ENCODE data around the gene PPCDC. TPM values are rescaled to one million over a fixed set of nuclear protein-coding genes. Genes with fewer than 3 reads are reported as not detected.

PPCDC gene
- total RNA-seq, 1 experiment from 2014 or later, result 18.0 TPM

- CTCF ChIA-PET, result no interaction called here
- H3K4me1 ChIP-seq (ENCODE audit: control insufficient read depth in 1 of 2, insufficient read depth in 2 of 2, low read length in 2 of 2), result peaks cover 7 to 35% of the 10 kb centered on the region in 2 experiments; a peak in 3 of 4 replicates
- no peak overlapping the region for H3K9ac ChIP-seq (ENCODE audit: low read length)
- H2AFZ ChIP-seq (ENCODE audit: low read depth, low read length, poor library complexity, severe bottlenecking), result no peak overlapping the region
- H3K27me3 ChIP-seq (ENCODE audit: insufficient read depth, low read length), result no peaks in the 10 kb centered on the region
- TF ChIP-seq ATF3 (IDR thresholded peaks at IDR 0.05), result no peak
- no peak for TF ChIP-seq SRF (IDR thresholded peaks at IDR 0.05; ENCODE audit: low read depth)
- no peak for TF ChIP-seq JUND (IDR thresholded peaks at IDR 0.05)
- TF ChIP-seq TCF7L2 (IDR thresholded peaks at IDR 0.05; ENCODE audit: borderline replicate concordance, extremely low read depth, insufficient read depth, insufficient read length), result no peak
- TF ChIP-seq CBX3 (IDR thresholded peaks at IDR 0.05; ENCODE audit: low read depth), result no peak
- no peak for TF ChIP-seq MAX (IDR thresholded peaks at IDR 0.05)
- no peak for TF ChIP-seq EGR1 (IDR thresholded peaks at IDR 0.05; ENCODE audit: low read depth)
- no peak for TF ChIP-seq RAD21 (IDR thresholded peaks at IDR 0.05; ENCODE audit: low read depth)
- no peak for TF ChIP-seq FOSL1 (IDR thresholded peaks at IDR 0.05; ENCODE audit: low read depth)
- TF ChIP-seq SIN3A (IDR thresholded peaks at IDR 0.05; ENCODE audit: low read depth), result no peak
- TF ChIP-seq ELF1 (IDR thresholded peaks at IDR 0.05; ENCODE audit: borderline replicate concordance, low read depth), result no peak
- no peak for TF ChIP-seq POLR2AphosphoS5 (IDR thresholded peaks at IDR 0.05; ENCODE audit: low read depth, low read length)
- TF ChIP-seq CEBPB (IDR thresholded peaks at IDR 0.05; ENCODE audit: low read depth), result no peak
- no peak for TF ChIP-seq ZFX (IDR thresholded peaks at IDR 0.05)
- no peak for TF ChIP-seq ZBTB33 (IDR thresholded peaks at IDR 0.05; ENCODE audit: extremely low read depth, insufficient replicate concordance, low read length)
- no peak for TF ChIP-seq SP1 (IDR thresholded peaks at IDR 0.05; ENCODE audit: low read depth)
- TF ChIP-seq YY1 (IDR thresholded peaks at IDR 0.05; ENCODE audit: extremely low read depth, insufficient replicate concordance, low read depth, low read length), result no peak
- TF ChIP-seq ZNF274 (IDR thresholded peaks at IDR 0.05; ENCODE audit: low read depth, low read length), result no peak
- TF ChIP-seq EZH2phosphoT487 (IDR thresholded peaks at IDR 0.05; ENCODE audit: borderline replicate concordance), result no peak
- no peak for TF ChIP-seq EZH2 (IDR thresholded peaks at IDR 0.05)
- no TSS peak for BruUV-seq (replicated peaks)
- POLR2A ChIA-PET, result no interaction called here
- RAD21 ChIA-PET (ENCODE audit: low non-redundant PET in 1 of 2, low total read pairs in 2 of 2, uncharacterized antibody in 2 of 2, unreplicated experiment in 2 of 2), result no interaction called here
- no peaks in the 10 kb centered on the region for H4K20me1 ChIP-seq (ENCODE audit: insufficient read depth)
- no peak overlapping the region for H3K27ac ChIP-seq (ENCODE audit: low read depth, low read length)
- peaks cover 36% of the 10 kb centered on the region for H3K79me2 ChIP-seq (ENCODE audit: insufficient read depth, low read length)
- H3K4me3 ChIP-seq (replicated peaks in 1 of 2; ENCODE audit: low read depth in 1 of 2, low read length in 2 of 2), result no peak overlapping the region
- H3K9me2 ChIP-seq (ENCODE audit: insufficient read depth), result no peaks in the 10 kb centered on the region
- no peaks in the 10 kb centered on the region for H3K9me3 ChIP-seq (ENCODE audit: control insufficient read depth in 1 of 2, insufficient read depth in 1 of 2, low read depth in 1 of 2, low read length in 2 of 2)
- ATAC-seq (no peak), DNase-seq (ENCODE audit: low read depth, low spot score) (no peak)
- peaks cover 2 to 12% of the 10 kb centered on the region in 2 experiments; a peak in 2 of 4 replicates for H3K36me3 ChIP-seq (ENCODE audit: control insufficient read depth in 1 of 2, insufficient read depth in 2 of 2, low read length in 2 of 2)
- intact Hi-C loops (cut with micrococcal nuclease), result no loop called here
- H3K4me2 ChIP-seq (ENCODE audit: low read length), result no peak overlapping the region
Measured at GRCh38 chr15:75027551-75027950, 4.2 kb downstream of the PPCDC start.
